ENCODE results near the gene SLC30A1.
A peak's percentile ranks its signal among the peaks of the same experiment; 100 is the strongest.

GRCh38 chr1:211577819-211578639 lies 932 bp downstream of the SLC30A1 start:
- TF ChIP-seq, protein P1, sequence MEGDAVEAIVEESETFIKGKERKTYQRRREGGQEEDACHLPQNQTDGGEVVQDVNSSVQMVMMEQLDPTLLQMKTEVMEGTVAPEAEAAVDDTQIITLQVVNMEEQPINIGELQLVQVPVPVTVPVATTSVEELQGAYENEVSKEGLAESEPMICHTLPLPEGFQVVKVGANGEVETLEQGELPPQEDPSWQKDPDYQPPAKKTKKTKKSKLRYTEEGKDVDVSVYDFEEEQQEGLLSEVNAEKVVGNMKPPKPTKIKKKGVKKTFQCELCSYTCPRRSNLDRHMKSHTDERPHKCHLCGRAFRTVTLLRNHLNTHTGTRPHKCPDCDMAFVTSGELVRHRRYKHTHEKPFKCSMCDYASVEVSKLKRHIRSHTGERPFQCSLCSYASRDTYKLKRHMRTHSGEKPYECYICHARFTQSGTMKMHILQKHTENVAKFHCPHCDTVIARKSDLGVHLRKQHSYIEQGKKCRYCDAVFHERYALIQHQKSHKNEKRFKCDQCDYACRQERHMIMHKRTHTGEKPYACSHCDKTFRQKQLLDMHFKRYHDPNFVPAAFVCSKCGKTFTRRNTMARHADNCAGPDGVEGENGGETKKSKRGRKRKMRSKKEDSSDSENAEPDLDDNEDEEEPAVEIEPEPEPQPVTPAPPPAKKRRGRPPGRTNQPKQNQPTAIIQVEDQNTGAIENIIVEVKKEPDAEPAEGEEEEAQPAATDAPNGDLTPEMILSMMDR (IDR thresholded peaks at IDR 0.05): peak; percentile 78 to 96 (median 88)
- TF ChIP-seq POLR2A (IDR thresholded peaks at IDR 0.05): no peak
